IMR-90 (cell line): ENCODE results near the gene OCIAD1. TPM values are rescaled to one million over a fixed set of nuclear protein-coding genes. Genes with fewer than 3 reads are reported as not detected.

Experiments
- ATAC-seq: fragments of 200-7000 bp; cut with Tn5 transposase; 2 replicates; pipeline ENCODE4 v1.9.1; 2020; ENCODE audit warnings: low read depth, mild to moderate bottlenecking, moderate library complexity
- BruUV-seq: library from RNA; stranded (reverse); fragments of 400-500 nt; replicated peaks from 2 replicates; lab custom pipeline; 2021; lab: Mats Ljungman, UMichigan
- CTCF ChIA-PET: fragments of 300-600 bp; formaldehyde crosslinking; extraction: SDS; loops from one replicate; lab custom pipeline; 2021; ENCODE audit warnings: antibody characterized with exemption; lab: Yijun Ruan, JAX
- POLR2A ChIA-PET: fragments of 300-600 bp; sonication (Branson Sonifier 250); formaldehyde crosslinking; loops from one replicate; lab custom pipeline; 2022; ENCODE audit warnings: antibody characterized with exemption; ENCODE audit not compliant: unreplicated experiment; lab: Charles Lee
- DNase-seq: peaks from one replicate; pipeline ENCODE4 v3.0.0; 2013
- H2AFZ ChIP-seq: replicated peaks from 2 replicates; pipeline ENCODE3; 2013; ENCODE audit warnings: low read length, mild to moderate bottlenecking; ENCODE audit not compliant: poor library complexity
- H2AK5ac ChIP-seq: 2 replicates; pipeline ENCODE4 v1.6.1; 2013; ENCODE audit warnings: low read depth, low read length, inconsistent platforms
- H2AK9ac ChIP-seq: replicated peaks from 2 replicates; pipeline ENCODE3; 2013; ENCODE audit warnings: mild to moderate bottlenecking, low read depth, low read length, moderate library complexity; ENCODE audit not compliant: poor library complexity
- H2BK120ac ChIP-seq: 2 replicates; pipeline ENCODE4 v1.6.1; 2013; ENCODE audit warnings: low read depth, low read length, inconsistent platforms
- H2BK15ac ChIP-seq: 3 replicates; pipeline ENCODE4 v1.6.1; 2013; ENCODE audit warnings: low read depth, low read length, inconsistent platforms
- H2BK20ac ChIP-seq: 2 replicates; pipeline ENCODE4 v1.6.1; 2013; ENCODE audit warnings: low read depth, mild to moderate bottlenecking, inconsistent platforms, low read length, moderate library complexity
- H2BK5ac ChIP-seq: 2 replicates; pipeline ENCODE4 v1.6.1; 2013; ENCODE audit warnings: mild to moderate bottlenecking, low read depth, low read length, inconsistent platforms; ENCODE audit not compliant: poor library complexity, severe bottlenecking
- H3K14ac ChIP-seq: replicated peaks from 2 replicates; pipeline ENCODE4 v1.6.1; 2013; ENCODE audit warnings: low read depth, low read length, inconsistent platforms
- H3K18ac ChIP-seq: 2 replicates; pipeline ENCODE4 v1.6.1; 2013; ENCODE audit warnings: low read depth, low read length, control low read depth
- H3K23ac ChIP-seq: 2 replicates; pipeline ENCODE4 v1.6.1; 2013; ENCODE audit warnings: low read depth, low read length, inconsistent platforms
- H3K27ac ChIP-seq: 2 replicates; pipeline ENCODE4 v1.5.1; 2013; ENCODE audit warnings: mild to moderate bottlenecking, control low read depth, low read length; ENCODE audit not compliant: insufficient read depth
- H3K27me3 ChIP-seq: 2 replicates; pipeline ENCODE4 v1.6.1; 2013; ENCODE audit warnings: low read length; ENCODE audit not compliant: control insufficient read depth, insufficient read depth
- H3K36me3 ChIP-seq: 2 replicates; pipeline ENCODE4 v1.6.1; 2013; ENCODE audit warnings: low read length, mixed read lengths; ENCODE audit not compliant: control insufficient read depth, insufficient read depth
- H3K4ac ChIP-seq: 2 replicates; pipeline ENCODE4 v1.6.1; 2013; ENCODE audit warnings: low read depth, low read length, inconsistent platforms
- H3K4me1 ChIP-seq: 2 replicates; pipeline ENCODE4 v1.6.1; 2013; ENCODE audit warnings: low read length, mixed read lengths; ENCODE audit not compliant: control insufficient read depth, insufficient read depth
- H3K4me2 ChIP-seq: 2 replicates; pipeline ENCODE4 v1.6.1; 2013; ENCODE audit warnings: low read depth, mild to moderate bottlenecking, control low read depth, low read length, moderate library complexity
- H3K4me3 ChIP-seq: 2 replicates; pipeline ENCODE4 v1.5.1; 2013; ENCODE audit warnings: low read depth, mild to moderate bottlenecking, control low read depth, low read length, moderate library complexity; ENCODE audit not compliant: insufficient read depth
- H3K56ac ChIP-seq: 2 replicates; pipeline ENCODE4 v1.6.1; 2013; ENCODE audit warnings: low read length, inconsistent platforms; ENCODE audit not compliant: insufficient read depth; ENCODE audit errors: extremely low read depth
- H3K79me1 ChIP-seq, 2 experiments: 2 replicates each; pipeline ENCODE4 v1.6.1; 2013; ENCODE audit warnings: low read length in 2 of 2, inconsistent platforms in 1 of 2, low read depth in 1 of 2
- H3K9ac ChIP-seq: 2 replicates; pipeline ENCODE4 v1.6.1; 2013; ENCODE audit warnings: low read depth, low read length, control low read depth
- H3K9me1 ChIP-seq: 2 replicates; pipeline ENCODE4 v1.6.1; 2013; ENCODE audit warnings: low read length, inconsistent platforms; ENCODE audit not compliant: insufficient read depth
- H3K9me3 ChIP-seq: 2 replicates; pipeline ENCODE4 v1.6.1; 2013; ENCODE audit warnings: low read length; ENCODE audit not compliant: control insufficient read depth, insufficient read depth
- H4K20me1 ChIP-seq: 2 replicates; pipeline ENCODE4 v1.6.1; 2013; ENCODE audit warnings: low read length, inconsistent platforms; ENCODE audit not compliant: insufficient read depth
- H4K5ac ChIP-seq: 2 replicates; pipeline ENCODE4 v1.6.1; 2013; ENCODE audit warnings: mild to moderate bottlenecking, low read depth, low read length, control low read depth
- H4K8ac ChIP-seq, 2 experiments: 2 replicates each; pipeline ENCODE4 v1.6.1; 2013; ENCODE audit warnings: low read depth in 2 of 2, low read length in 2 of 2, control low read depth in 1 of 2, inconsistent platforms in 1 of 2
- H4K91ac ChIP-seq: 2 replicates; pipeline ENCODE4 v1.6.1; 2013; ENCODE audit warnings: low read depth, low read length, inconsistent platforms; ENCODE audit not compliant: insufficient read depth
- MXI1 ChIP-seq: IDR thresholded peaks from 2 replicates; pipeline ENCODE4 v1.6.1; 2012; ENCODE audit warnings: low read depth, mild to moderate bottlenecking, low read length, moderate library complexity, borderline replicate concordance
- NFE2L2 ChIP-seq: fragments of 150-350 bp; IDR thresholded peaks from 2 replicates; pipeline ENCODE4 v1.6.1; 2016; ENCODE audit warnings: low read depth, mild to moderate bottlenecking, low read length
- POLR2A ChIP-seq: IDR thresholded peaks from 2 replicates; pipeline ENCODE4 v1.6.1; 2012; ENCODE audit warnings: mild to moderate bottlenecking, low read depth, low read length
- RAD21 ChIP-seq: IDR thresholded peaks from 2 replicates; pipeline ENCODE4 v1.6.1; 2012; ENCODE audit warnings: low read length, improper control_type of control experiment
- RCOR1 ChIP-seq: IDR thresholded peaks from 2 replicates; pipeline ENCODE4 v1.6.1; 2012; ENCODE audit warnings: mild to moderate bottlenecking, low read length, improper control_type of control experiment; ENCODE audit not compliant: insufficient replicate concordance
- RFX5 ChIP-seq: IDR thresholded peaks from 2 replicates; pipeline ENCODE4 v1.8.0; 2012; ENCODE audit warnings: low read depth, mild to moderate bottlenecking, low read length, moderate library complexity
- SMC3 ChIP-seq: fragments of 150-350 bp; IDR thresholded peaks from 2 replicates; pipeline ENCODE4 v1.6.1; 2016; ENCODE audit warnings: low read depth, mild to moderate bottlenecking, antibody characterized with exemption, low read length, moderate library complexity
- dilution Hi-C: fragments of 300-500 bp; cut with HindIII; formaldehyde crosslinking; loops from one replicate; pipeline ENCODE4 v1.14.3; 2018; ENCODE audit warnings: low sequenced_read_pairs; ENCODE audit not compliant: unreplicated experiment
- in situ Hi-C: fragments of 300-500 bp; cut with MboI; formaldehyde crosslinking; loops from 3 replicates; pipeline ENCODE4 v1.14.3; 2019; ENCODE audit warnings: low sequenced_read_pairs, inconsistent platforms, mixed read lengths
- intact Hi-C: fragments of 100-400 bp; cut with micrococcal nuclease; formaldehyde crosslinking; loops from 2 replicates; pipeline ENCODE4 v1.10.0; 2022
- polyA plus RNA-seq, 3 experiments: library from polyadenylated mRNA; depleted of rRNA; stranded (reverse); fragments of >200 nt; gene quantifications; 2 replicates each; pipeline ENCODE4 v1.2.3, GENCODE V29; 2012; ENCODE audit warnings: low replicate concordance in 1 of 3
- total RNA-seq: library from RNA; depleted of rRNA; stranded (reverse); fragments of >200 nt; gene quantifications from 2 replicates; pipeline ENCODE4 v1.2.3, GENCODE V29; 2012
- TF ChIP-seq, protein P1 (sequence below): conservative IDR thresholded peaks from 2 replicates; pipeline ENCODE4 v1.5.1; 2012; ENCODE audit warnings: mild to moderate bottlenecking, low read depth, low read length, improper control_type of control experiment
- TF ChIP-seq, protein P2 (sequence below): fragments of 150-350 bp; IDR thresholded peaks from 2 replicates; pipeline ENCODE4 v1.6.1; 2016; ENCODE audit warnings: low read depth, mild to moderate bottlenecking, low read length, moderate library complexity, borderline replicate concordance

The OCIAD1 gene
- total and polyA plus RNA-seq, 2 of the 4 experiments (the other 2 are of a cell fraction) = 86.9 to 112 TPM

DNA sequence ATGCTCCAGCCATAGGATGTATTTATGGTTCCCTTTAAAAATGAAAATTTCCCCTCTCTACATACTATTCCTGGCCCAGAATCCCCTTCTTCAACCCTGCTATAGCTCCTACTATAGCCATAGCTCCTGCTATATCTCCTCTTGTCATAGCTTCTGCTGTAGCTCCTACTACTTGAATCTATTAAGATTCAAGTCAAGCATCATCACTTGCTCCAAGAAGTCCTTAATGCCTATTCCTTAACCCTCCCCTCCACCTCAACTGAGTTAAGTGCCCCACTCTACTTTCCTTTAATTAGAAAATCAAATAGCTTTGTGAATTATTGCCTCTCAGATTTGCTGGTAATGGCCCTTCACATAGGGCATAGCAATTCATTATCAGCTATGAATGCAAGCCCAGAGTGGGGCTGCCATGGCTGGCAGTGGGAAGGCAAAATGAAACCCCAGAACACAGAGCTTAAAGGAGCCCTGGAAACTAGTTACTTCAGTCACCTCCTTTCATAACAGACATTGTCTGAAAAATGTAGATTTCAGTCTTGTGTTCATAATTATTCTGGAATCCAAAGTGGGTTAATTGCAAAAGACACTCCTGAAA lies 60.2 kb downstream of the OCIAD1 start:
- H3K9me1 ChIP-seq = no peaks in the 10 kb centered on the region
- no TSS peak for BruUV-seq
- H3K36me3 ChIP-seq = no peaks in the 10 kb centered on the region
- DNase-seq (no peak), ATAC-seq (no peak)
- H3K56ac ChIP-seq = no peak overlapping the region
- intact Hi-C loops = no loop called here
- no peak overlapping the region for H3K4me3 ChIP-seq
- in situ Hi-C loops = no loop called here
- no peak overlapping the region for H2AK9ac ChIP-seq
- H3K27me3 ChIP-seq = no peaks in the 10 kb centered on the region
- no peaks in the 10 kb centered on the region for H3K9me3 ChIP-seq
- dilution Hi-C loops = no loop called here
- no peak overlapping the region for H2AK5ac ChIP-seq
- ChIA-PET CTCF (no interaction called here), POLR2A (no interaction called here)
- no peak overlapping the region for H3K14ac ChIP-seq
- no peak for TF ChIP-seq POLR2A
- no peak for TF ChIP-seq SMC3
- no peak for TF ChIP-seq RCOR1
- TF ChIP-seq RAD21 = no peak
- TF ChIP-seq, protein P1, sequence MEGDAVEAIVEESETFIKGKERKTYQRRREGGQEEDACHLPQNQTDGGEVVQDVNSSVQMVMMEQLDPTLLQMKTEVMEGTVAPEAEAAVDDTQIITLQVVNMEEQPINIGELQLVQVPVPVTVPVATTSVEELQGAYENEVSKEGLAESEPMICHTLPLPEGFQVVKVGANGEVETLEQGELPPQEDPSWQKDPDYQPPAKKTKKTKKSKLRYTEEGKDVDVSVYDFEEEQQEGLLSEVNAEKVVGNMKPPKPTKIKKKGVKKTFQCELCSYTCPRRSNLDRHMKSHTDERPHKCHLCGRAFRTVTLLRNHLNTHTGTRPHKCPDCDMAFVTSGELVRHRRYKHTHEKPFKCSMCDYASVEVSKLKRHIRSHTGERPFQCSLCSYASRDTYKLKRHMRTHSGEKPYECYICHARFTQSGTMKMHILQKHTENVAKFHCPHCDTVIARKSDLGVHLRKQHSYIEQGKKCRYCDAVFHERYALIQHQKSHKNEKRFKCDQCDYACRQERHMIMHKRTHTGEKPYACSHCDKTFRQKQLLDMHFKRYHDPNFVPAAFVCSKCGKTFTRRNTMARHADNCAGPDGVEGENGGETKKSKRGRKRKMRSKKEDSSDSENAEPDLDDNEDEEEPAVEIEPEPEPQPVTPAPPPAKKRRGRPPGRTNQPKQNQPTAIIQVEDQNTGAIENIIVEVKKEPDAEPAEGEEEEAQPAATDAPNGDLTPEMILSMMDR = no peak
- TF ChIP-seq RFX5 = no peak
- no peak for TF ChIP-seq NFE2L2
- TF ChIP-seq, protein P2, sequence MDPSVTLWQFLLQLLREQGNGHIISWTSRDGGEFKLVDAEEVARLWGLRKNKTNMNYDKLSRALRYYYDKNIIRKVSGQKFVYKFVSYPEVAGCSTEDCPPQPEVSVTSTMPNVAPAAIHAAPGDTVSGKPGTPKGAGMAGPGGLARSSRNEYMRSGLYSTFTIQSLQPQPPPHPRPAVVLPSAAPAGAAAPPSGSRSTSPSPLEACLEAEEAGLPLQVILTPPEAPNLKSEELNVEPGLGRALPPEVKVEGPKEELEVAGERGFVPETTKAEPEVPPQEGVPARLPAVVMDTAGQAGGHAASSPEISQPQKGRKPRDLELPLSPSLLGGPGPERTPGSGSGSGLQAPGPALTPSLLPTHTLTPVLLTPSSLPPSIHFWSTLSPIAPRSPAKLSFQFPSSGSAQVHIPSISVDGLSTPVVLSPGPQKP = no peak
- no peak for TF ChIP-seq MXI1
- no peak overlapping the region for H4K8ac ChIP-seq
- H3K23ac ChIP-seq = no peak overlapping the region
- H2BK5ac ChIP-seq = no peak overlapping the region
- H2BK120ac ChIP-seq = no peak overlapping the region
- H3K79me1 ChIP-seq = no peaks in the 10 kb centered on the region
- H3K4me1 ChIP-seq = no peaks in the 10 kb centered on the region
- no peak overlapping the region for H3K4me2 ChIP-seq
- no peaks in the 10 kb centered on the region for H4K20me1 ChIP-seq
- H3K4ac ChIP-seq = no peak overlapping the region
- H3K18ac ChIP-seq = no peak overlapping the region
- no peak overlapping the region for H4K5ac ChIP-seq
- H2BK15ac ChIP-seq = no peak overlapping the region
- no peak overlapping the region for H2AFZ ChIP-seq
- no peak overlapping the region for H4K91ac ChIP-seq
- H3K27ac ChIP-seq = no peak overlapping the region
- no peak overlapping the region for H2BK20ac ChIP-seq
- H3K9ac ChIP-seq = no peak overlapping the region
